ENCODE measurements around the gene ZFPM1.

The ZFPM1 gene

GRCh38 chr16:88569985-88570690 lies 117.1 kb downstream of the ZFPM1 start, which contains the start of gene ZC3H18:
ZC3H18 (plus strand) TSS chr16:88570403; CDS start chr16:88577124, 6,721 bp downstream.
- no peak for TF ChIP-seq CTCF (IDR thresholded peaks at IDR 0.05; ENCODE audit: control extremely low read depth, extremely low read depth, low read depth, missing control alignments)
- POLR2A ChIA-PET: interaction anchor here (0.6 to 1.6 kb wide), 4 partner anchors 12 to 623 kb away, joined by 3 to 9 read pairs (median 5); partner anchors contain the start of gene ZFPM1
- peak; percentile 100 for DNase-seq (ENCODE audit: extremely low spot score)
- CTCF ChIA-PET: interaction anchor here (1.0 to 2.1 kb wide), 8 partner anchors 8 to 167 kb away, joined by 3 to 8 read pairs (median 4); no protein-coding TSS in a partner anchor

DNA sequence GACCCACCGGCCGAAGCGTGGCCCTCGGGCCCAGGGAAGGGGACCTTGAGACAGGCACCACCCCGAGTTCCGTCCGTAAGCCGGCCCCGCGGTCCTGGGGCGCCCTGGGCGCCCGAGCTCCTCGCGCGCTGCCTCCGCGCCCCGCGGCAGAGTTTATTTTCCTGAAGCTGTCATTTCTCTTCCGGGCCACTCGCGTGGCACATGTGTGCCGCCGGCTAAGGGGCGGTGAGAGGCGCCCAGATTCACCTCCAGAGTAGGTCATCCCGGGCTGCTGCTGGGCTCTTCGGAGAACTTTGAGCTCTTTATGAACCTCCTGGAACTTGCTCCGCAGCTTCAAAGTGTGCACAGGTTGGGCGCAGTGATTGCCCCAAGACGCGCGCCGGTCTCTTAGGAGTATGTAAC lies 117.6 kb downstream of the ZFPM1 start:
- ChIA-PET POLR2A (interaction anchor here (1.6 kb wide), 1 partner anchor 11 kb away, joined by 9 read pairs; no protein-coding TSS in a partner anchor), CTCF (interaction anchor here (1.0 to 2.1 kb wide), 8 partner anchors 8 to 167 kb away, joined by 3 to 8 read pairs (median 4); no protein-coding TSS in a partner anchor)
- no peak for DNase-seq (ENCODE audit: extremely low spot score)
- TF ChIP-seq CTCF (IDR thresholded peaks at IDR 0.05; ENCODE audit: control extremely low read depth, extremely low read depth, low read depth, missing control alignments): no peak

DNA sequence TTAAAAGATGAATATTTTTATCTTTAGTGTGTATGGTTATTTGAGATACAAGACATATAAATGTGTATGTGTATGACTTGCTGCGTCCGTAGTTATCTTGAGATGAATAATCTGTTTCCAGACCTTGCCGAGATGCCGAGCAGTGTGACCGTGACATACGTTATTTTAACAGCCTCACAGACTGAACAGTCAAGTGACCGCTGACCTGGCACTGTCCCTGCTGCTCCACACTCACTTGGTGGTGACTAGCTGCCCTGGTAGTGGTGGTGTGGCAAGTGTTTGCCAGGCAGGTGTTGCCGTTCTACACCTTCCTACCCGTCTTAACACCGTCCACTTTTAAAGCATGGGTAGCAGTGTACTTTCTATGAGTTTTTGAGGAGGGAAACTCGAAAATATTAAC lies 122.2 kb downstream of the ZFPM1 start:
- DNase-seq (ENCODE audit: extremely low spot score): no peak
- TF ChIP-seq CTCF (IDR thresholded peaks at IDR 0.05; ENCODE audit: control extremely low read depth, extremely low read depth, low read depth, missing control alignments): no peak
- CTCF ChIA-PET: no interaction called here
- POLR2A ChIA-PET: no interaction called here

DNA sequence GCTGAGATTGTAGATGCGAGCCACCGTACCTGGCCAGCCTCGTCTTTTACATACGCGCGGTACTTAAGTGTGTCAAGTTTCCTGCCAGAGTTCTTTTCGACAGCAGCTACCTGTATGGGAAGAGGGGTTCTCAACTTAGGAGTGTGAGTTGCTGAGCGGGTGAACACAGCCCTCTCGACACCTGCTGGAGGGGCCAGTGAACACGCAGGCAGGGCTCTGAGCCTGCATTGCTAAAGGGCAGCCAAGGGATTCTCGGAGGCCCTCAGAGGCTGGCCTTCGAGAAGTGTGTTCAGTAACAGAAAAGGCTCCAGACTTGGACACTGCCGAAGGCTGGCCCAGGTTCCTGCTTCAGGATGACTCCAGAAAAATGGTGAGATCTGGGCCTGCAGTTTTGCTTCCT lies 123.2 kb downstream of the ZFPM1 start:
- no peak for TF ChIP-seq CTCF (IDR thresholded peaks at IDR 0.05; ENCODE audit: control extremely low read depth, extremely low read depth, low read depth, missing control alignments)
- DNase-seq (ENCODE audit: extremely low spot score): no peak
- ChIA-PET POLR2A (no interaction called here), CTCF (interaction anchor here (1.2 kb wide), 1 partner anchor 32 kb away, joined by 4 read pairs; no protein-coding TSS in a partner anchor)

GRCh38 chr16:88577166-88577565 lies 124.1 kb downstream of the ZFPM1 start:
- ChIA-PET CTCF (interaction anchor here (1.2 to 1.5 kb wide), 2 partner anchors 16 to 31 kb away, joined by 3 to 4 read pairs; no protein-coding TSS in a partner anchor), POLR2A (no interaction called here)
- TF ChIP-seq CTCF (IDR thresholded peaks at IDR 0.05; ENCODE audit: control extremely low read depth, extremely low read depth, low read depth, missing control alignments): no peak

GRCh38 chr16:88578446-88579313 lies 125.6 kb downstream of the ZFPM1 start:
- ChIA-PET POLR2A (no interaction called here), CTCF (interaction anchor here (1.5 kb wide), 1 partner anchor 18 kb away, joined by 3 read pairs; no protein-coding TSS in a partner anchor)
- no peak for DNase-seq (ENCODE audit: extremely low spot score)
- no peak for TF ChIP-seq CTCF (IDR thresholded peaks at IDR 0.05; ENCODE audit: control extremely low read depth, extremely low read depth, low read depth, missing control alignments)

More at GRCh38 chr16:88577166-88577565, 124.1 kb downstream of the ZFPM1 start:
- DNase-seq (ENCODE audit: extremely low spot score): no peak
